Measurements from ENCODE around the gene GALNT10.

GALNT10 gene

DNA sequence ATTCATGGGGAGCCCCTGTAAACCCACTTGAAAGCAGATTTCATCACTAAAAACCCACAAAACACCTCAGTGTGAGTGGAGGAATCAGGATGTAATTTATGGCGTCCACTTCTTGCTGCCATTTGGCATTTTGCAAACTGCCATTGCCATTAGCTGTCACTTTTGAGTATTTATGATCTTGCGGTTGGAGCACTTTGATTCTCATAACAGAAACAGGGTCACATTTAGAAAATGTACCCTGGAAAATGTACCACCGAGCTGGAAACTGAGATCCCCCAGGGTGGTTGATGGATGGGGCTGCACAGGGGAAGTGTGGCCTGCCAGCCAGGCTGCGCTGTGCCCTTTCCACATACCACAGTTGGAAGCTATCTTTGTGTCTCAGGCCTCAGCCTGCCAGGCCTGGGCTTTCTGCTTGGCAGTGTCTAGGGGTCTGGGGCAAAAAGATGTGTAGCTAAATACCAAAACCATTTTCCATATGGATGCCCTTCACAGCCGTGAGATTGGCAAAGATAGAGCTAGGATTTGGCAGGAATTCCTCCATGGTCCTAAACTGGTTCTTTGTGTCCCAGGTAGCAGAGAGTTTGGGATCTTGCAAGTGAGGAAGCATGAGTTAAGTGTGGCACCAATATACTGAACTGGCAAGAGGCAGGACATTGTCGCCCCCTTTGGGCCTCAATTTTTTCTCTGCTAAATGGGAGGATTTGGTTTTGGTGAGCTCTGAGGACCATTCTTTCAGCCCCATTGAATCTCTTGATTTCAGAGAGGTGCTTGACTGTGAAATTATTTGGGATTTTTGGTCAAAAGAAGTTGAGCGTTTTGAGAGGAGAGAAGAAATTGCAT, 46.2 kb downstream of the GALNT10 start:
- no peak for DNase-seq

GRCh38 chr5:154237376-154237743, 46.8 kb downstream of the GALNT10 start:
- no peak for DNase-seq

- DNase-seq = no peak
These were observed 47.4 kb downstream of the GALNT10 start for GRCh38 chr5:154237946-154238345.

DNA sequence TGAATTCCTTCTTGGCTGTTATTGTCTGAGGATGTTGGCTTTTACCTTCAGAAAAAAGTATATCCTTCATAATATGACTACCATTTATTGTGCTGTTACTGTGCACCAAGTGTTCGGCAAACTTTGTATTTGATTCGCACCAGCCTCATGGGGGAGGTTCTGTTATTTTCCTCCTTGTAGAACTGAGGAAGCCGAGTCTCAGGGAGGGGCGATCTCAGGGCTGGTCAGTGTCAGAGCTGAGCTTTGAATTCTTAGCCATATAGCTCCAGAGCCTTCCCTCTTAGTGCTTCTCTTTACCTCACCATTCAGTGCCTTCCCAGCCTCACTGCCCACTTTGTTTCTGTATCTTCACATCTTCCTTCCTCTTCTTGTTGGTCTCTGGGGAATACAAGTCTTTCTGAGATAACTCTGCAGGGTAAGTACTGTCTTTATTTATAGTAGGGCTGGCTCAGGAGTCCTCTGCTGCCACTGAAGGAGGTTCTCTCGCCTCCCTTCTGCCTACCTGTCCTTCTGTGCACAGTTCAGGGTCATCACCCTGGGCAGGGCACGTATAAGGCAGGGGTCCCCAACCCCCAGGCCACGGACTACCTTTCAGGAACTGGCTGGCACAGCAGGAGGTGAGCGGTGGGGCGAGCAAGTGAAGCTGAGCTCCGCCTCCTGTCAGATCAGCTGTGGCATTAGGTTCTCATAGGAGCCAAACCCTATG, 48.4 kb downstream of the GALNT10 start:
- DNase-seq = no peak

GRCh38 chr5:154240595-154240994, 50.1 kb downstream of the GALNT10 start:
- DNase-seq = no peak

- DNase-seq = no peak
These were observed 50.5 kb downstream of the GALNT10 start for GRCh38 chr5:154241021-154241420.

- DNase-seq = no peak
These were observed 51.9 kb downstream of the GALNT10 start for GRCh38 chr5:154242442-154242841.

DNA sequence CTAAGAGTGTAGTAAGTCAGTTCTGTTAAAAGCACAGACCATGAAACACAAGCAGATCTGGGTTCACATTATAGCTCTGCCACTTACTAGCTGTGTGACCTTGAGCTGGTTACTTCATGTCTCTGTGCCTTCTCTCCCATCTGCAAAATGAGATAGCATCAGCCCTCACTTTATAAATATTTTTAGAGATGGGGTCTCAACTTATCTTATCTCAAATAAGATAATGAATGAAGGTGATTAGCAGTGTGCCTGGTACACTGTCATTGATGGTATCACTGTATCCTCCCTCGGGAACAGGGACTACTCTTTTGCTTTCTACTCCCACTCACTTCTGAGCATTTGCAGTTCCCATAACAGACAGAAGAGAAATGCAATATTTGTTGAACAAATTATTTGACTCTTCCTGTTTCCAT, 52.4 kb downstream of the GALNT10 start:
- DNase-seq = no peak

DNA sequence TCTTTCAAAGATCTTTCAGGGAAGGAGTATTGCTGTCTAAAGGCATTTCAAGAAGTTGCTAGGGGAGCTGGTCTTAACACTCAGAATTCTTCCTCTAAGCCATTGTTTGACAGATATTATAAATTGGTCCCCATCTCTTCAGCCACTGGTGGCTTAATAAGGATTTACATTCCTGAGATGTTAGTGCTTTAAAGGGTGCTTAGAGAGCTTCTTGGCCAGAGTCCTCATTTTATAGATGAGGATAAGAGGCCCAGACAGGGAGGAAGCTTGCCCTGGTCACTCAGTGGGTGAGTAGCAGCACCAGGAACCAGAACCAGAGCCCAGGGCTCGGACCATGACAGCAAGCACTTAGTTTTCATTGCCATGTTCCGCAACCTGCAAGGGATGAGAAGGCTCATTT, 53.2 kb downstream of the GALNT10 start:
- DNase-seq = no peak

GRCh38 chr5:154244476-154244875, 53.9 kb downstream of the GALNT10 start:
- no peak for DNase-seq

GRCh38 chr5:154248691-154249090, 58.2 kb downstream of the GALNT10 start:
- DNase-seq = no peak

DNA sequence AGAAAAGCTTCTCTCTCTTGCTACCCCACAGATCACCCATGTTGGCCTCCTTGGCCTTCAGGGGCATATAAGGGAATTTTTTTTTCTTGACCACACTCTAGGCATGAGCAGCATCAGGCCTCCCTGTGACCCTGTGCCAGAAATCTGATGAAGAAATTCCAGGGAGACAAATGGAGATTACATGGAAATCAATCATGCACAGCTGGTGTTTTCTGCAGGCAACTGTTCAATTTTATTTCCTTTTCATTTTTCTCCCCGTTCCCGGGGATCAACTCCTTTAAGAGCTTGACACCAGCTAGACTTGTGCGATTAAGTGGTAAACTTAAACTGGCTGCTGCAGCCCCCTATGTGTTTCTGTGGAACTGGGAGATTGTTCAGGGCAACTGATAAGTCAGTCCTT, 59.3 kb downstream of the GALNT10 start:
- DNase-seq = no peak

DNA sequence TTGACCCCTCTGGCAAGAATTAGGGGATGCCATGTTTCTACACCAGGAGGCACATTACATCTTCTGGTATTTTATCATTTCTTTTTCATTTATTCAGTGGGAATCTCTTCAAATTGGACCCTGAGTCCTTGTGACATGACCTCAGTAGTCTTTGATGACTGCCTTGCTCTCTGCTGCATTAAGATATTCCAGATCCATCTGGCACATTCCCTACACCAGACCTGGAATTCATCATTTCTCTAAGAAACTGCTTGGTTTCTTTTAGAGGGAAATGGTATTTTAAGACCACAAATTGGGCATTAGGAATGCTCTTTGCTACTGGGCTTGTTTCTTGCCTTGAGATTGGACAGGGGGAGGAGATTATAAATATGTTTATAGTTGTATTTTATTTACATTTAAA, 61.0 kb downstream of the GALNT10 start:
- DNase-seq = no peak

- DNase-seq = no peak
These were observed 63.3 kb downstream of the GALNT10 start for GRCh38 chr5:154253807-154254206.

DNA sequence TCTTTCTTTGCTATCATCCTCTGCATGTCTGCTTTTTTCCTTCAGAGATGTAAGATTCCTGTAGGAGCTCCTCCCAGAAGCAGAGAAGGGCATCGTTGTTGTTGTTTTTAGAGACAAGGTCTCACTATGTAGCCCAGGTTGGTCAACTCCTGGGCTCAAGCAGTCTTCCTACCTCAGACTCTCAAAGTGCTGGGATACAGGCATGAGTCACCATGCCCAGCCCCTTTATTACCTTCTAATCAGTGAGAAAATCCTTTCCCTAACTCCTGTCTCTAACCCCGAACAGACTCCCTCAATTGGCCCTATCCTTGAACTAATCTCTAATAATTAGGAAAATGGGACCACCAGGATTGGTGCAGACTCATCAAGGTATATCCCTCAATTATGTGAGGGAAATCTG, 64.4 kb downstream of the GALNT10 start:
- DNase-seq = no peak

GRCh38 chr5:154257046-154257445, 66.5 kb downstream of the GALNT10 start:
- no peak for DNase-seq

DNA sequence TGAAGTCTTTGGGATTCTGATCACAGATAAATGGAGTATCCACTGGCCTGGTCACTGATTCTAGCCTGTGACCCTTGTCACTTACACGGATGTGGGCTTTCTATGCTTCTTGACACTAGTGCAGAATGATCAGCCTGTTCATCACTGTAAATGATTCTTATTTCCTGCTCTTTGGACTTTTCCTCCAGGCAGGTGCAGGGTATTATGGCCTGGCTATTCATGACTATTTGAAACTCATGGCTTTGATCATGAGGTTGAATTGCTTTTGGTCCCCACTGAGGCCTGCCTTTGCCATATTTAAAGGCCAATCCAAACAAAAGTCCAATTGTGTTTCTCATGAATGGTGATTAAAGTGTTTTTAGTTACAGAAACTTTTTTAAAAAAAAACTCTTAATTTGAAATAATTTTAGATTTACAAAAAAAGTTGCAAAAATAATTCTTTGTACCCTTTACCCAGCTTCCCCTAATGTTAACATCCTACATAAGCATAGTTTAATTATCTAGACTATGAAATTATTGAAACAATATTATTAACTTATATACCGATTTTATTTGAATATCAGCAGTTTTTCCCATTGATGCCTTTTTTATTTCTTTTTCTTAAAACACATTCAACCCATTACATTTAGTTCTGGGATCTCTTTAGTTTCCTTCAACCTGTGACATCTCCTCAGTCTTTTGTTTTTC, 68.1 kb downstream of the GALNT10 start:
- DNase-seq = no peak

- DNase-seq = no peak
These were observed 69.8 kb downstream of the GALNT10 start for GRCh38 chr5:154260224-154260927.

GRCh38 chr5:154262342-154262741, 71.8 kb downstream of the GALNT10 start:
- DNase-seq = no peak

GRCh38 chr5:154264549-154265196, 74.1 kb downstream of the GALNT10 start:
- DNase-seq = no peak

- DNase-seq = no peak
These were observed 74.8 kb downstream of the GALNT10 start for GRCh38 chr5:154265197-154265773.

DNA sequence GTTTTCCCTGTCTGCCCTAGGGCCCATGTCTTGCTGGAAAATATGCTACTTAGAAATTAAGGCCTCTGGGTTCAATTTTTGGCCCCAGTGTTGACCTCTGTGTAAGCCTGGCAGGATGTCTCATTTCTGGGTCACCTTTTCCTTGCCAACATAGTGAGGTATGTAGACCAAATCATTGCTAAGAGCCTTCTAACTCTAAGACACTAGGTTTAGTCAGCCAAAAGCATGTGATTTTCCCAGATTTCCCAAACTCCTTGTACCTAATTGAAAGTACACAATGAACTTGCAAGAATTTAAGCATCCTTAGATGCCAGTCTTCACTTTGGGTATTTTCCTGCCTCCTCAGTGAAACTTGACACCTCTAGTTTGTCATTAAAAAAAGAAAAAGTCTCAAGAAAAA, 77.0 kb downstream of the GALNT10 start:
- no peak for DNase-seq

Data from effector CD4-positive, alpha-beta T cell (primary cell).